Cerebellar cortex (tissue), 1 donor: ENCODE results near the gene CENPO.

Experiments
- DNase-seq: peaks from one replicate; pipeline ENCODE4 v3.0.0-alpha.2; 2015; ENCODE audit warnings: low spot score

The CENPO gene

GRCh38 chr2:24863641-24864040 lies 70.4 kb downstream of the CENPO start:
- no peak for DNase-seq

DNA sequence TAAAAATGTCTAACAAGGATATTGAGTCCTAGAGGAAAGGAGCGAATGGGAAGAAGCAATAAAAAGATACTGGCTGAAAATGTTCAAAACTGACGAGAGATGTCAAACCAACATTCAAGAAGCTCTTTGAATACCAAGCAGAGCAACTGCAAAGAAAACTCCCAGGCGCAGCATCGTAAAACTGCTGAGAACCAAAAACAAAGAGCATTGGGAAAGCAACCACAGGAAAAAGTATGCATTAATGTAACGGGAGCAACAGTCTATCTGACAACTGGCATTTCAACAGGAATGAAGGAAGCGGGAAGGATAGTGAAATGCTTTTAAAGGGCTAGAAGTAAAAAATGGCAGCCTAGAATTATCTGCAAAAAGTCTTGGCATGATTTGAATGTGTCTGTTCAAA lies 73.7 kb downstream of the CENPO start:
- no peak for DNase-seq

DNA sequence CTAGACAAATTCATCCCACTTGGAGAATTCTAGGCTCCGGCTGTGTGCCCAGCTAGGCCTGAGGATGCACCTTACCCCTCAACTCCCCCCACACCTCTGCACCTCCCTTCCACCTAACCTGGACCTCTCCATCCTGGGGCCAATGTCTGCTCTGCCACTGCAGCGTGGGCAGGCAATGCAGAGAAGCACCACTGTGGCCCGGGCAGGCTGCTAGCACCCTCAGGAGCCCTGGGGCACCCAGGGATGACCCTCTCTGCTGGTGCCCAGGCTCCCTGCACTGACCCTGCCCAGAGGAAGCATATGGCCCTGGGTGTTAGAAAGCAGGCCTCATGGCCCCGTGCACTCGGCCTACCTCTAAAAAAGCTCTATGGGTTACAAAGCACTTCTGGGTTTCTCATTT lies 77.2 kb downstream of the CENPO start:
- no peak for DNase-seq

DNA sequence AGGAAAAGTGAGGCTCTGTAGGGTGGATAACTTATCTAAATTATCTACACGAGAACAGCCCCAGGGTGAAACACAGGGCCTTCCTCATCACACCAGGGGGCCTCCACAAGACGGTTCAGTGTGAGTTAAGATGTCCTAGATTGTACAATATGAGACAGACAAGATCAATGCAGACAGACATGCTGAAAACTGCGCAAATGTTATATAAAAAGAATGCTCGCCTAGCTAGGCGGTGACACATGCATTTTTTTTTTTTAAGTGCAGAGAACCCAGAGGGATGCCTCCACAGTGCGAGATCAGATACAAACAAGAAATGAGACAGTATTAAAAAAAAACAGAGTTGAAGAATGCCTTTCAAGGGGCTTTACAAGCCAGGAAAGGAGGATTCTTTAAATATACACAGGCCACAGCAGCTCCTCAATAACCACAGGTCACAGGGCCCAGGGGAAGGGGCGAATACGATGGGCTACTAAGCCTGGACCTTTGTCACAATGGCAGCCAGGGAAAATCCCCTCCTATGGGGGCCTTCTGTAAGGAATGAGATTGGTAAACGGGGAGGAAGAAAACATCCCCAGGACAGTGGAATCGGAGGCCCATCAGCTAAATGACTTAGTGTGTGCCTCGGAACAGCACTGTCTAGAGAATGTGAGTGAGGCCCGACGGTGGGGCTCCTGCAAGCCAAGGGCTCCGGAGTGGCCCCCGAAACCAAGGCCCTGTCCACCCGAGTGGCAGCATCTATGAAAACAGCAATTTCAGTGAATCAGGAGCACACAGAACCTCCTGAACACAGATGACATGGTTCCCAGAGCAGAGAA lies 77.9 kb downstream of the CENPO start:
- no peak for DNase-seq

- peak; percentile 74 for DNase-seq
These were observed 78.7 kb downstream of the CENPO start for GRCh38 chr2:24871852-24872333.
